HepG2 (cell line): ENCODE results near the gene NGDN. TPM values are rescaled to one million over a fixed set of nuclear protein-coding genes. Genes with fewer than 3 reads are reported as not detected.

Experiments used
- AHR ChIP-seq: IDR thresholded peaks from 2 replicates; pipeline ENCODE4 v1.6.1; 2018; ENCODE audit warnings: missing genetic modification reagents, missing compliant biosample characterization
- AKAP8 ChIP-seq: sonication (generic); formaldehyde crosslinking; IDR thresholded peaks from 2 replicates; pipeline ENCODE4 v1.5.1; 2020; ENCODE audit warnings: mild to moderate bottlenecking, missing genetic modification reagents
- ARHGAP35 ChIP-seq: sonication (generic); formaldehyde crosslinking; IDR thresholded peaks from 2 replicates; pipeline ENCODE4 v1.9.0; 2022; ENCODE audit warnings: mild to moderate bottlenecking, inconsistent platforms, moderate library complexity, missing genetic modification reagents, borderline replicate concordance
- ESRRA ChIP-seq: sonication (generic); formaldehyde crosslinking; IDR thresholded peaks from 2 replicates; pipeline ENCODE4 v1.5.1; 2020; ENCODE audit warnings: mild to moderate bottlenecking, low read depth, missing genetic modification reagents
- ETV6 ChIP-seq: sonication (generic); formaldehyde crosslinking; conservative IDR thresholded peaks from 2 replicates; pipeline ENCODE4 v1.4.0; 2020; ENCODE audit warnings: missing genetic modification reagents
- HDAC6 ChIP-seq: fragments of 200-600 bp; sonication (generic); IDR thresholded peaks from 2 replicates; pipeline ENCODE4 v1.7.0; 2017; ENCODE audit warnings: mild to moderate bottlenecking, antibody characterized with exemption, low read length, low read depth
- KLF6 ChIP-seq: IDR thresholded peaks from 2 replicates; pipeline ENCODE4 v1.8.0; 2016; ENCODE audit warnings: missing biosample characterization, missing genetic modification reagents
- KLF9 ChIP-seq: IDR thresholded peaks from 2 replicates; pipeline ENCODE4 v1.6.1; 2016; ENCODE audit warnings: low read depth
- KMT2B ChIP-seq: IDR thresholded peaks from 2 replicates; pipeline ENCODE4 v1.6.1; 2016; ENCODE audit warnings: missing genetic modification reagents, missing compliant biosample characterization
- MIER3 ChIP-seq: IDR thresholded peaks from 2 replicates; pipeline ENCODE4 v1.6.1; 2016; ENCODE audit warnings: missing compliant biosample characterization, borderline replicate concordance
- ZBTB1 ChIP-seq: sonication (generic); formaldehyde crosslinking; IDR thresholded peaks from 2 replicates; pipeline ENCODE4 v1.4.0; 2020; ENCODE audit warnings: missing genetic modification reagents, borderline replicate concordance
- ZNF17 ChIP-seq: sonication (generic); formaldehyde crosslinking; IDR thresholded peaks from 2 replicates; pipeline ENCODE4 v1.5.0; 2020; ENCODE audit warnings: mild to moderate bottlenecking, missing genetic modification reagents
- ZNF235 ChIP-seq: sonication (generic); formaldehyde crosslinking; IDR thresholded peaks from 2 replicates; pipeline ENCODE4 v1.8.1; 2023; ENCODE audit warnings: mild to moderate bottlenecking, missing genetic modification reagents, borderline replicate concordance
- ZNF496 ChIP-seq: sonication (generic); formaldehyde crosslinking; IDR thresholded peaks from 2 replicates; pipeline ENCODE4 v1.8.1; 2023; ENCODE audit warnings: mild to moderate bottlenecking, moderate library complexity, missing genetic modification reagents; ENCODE audit not compliant: insufficient replicate concordance
- ZNF530 ChIP-seq: sonication (generic); formaldehyde crosslinking; IDR thresholded peaks from 2 replicates; pipeline ENCODE4 v1.5.0; 2020; ENCODE audit warnings: low read depth, mild to moderate bottlenecking, missing genetic modification reagents
- ZNF746 ChIP-seq: sonication (generic); formaldehyde crosslinking; IDR thresholded peaks from 2 replicates; pipeline ENCODE4 v1.8.0; 2022; ENCODE audit warnings: mild to moderate bottlenecking, missing genetic modification reagents
- ZNF878 ChIP-seq: sonication (generic); formaldehyde crosslinking; IDR thresholded peaks from 2 replicates; pipeline ENCODE4 v1.8.1; 2023; ENCODE audit warnings: mild to moderate bottlenecking, missing genetic modification reagents, moderate library complexity
- polyA plus RNA-seq, 8 experiments: library from polyadenylated mRNA; depleted of rRNA in 3 of 8; stranded (reverse) in 7 of 8; unstranded in 1 of 8; fragments of >200 nt; fragmentation: Illumina TruSeq in 4 of 8; extraction: Trizol in 4 of 8; gene quantifications; 2 replicates each; pipeline versions ENCODE4 v1.2.1 to v1.2.3, GENCODE V29; 2011 to 2016; ENCODE audit warnings: low read depth in 4 of 8, missing spikeins in 1 of 8, mixed read lengths in 1 of 8; ENCODE audit not compliant: insufficient read depth in 1 of 8
- total RNA-seq, 5 experiments: library from RNA; depleted of rRNA; stranded (reverse); fragments of >200 nt; fragmentation: Illumina TruSeq; extraction: Trizol; gene quantifications; 2 replicates each; pipeline ENCODE4 v1.2.3, GENCODE V29; 2016; ENCODE audit warnings: low read depth in 1 of 5
- TF ChIP-seq, protein P1 (sequence below): IDR thresholded peaks from 2 replicates; pipeline ENCODE4 v1.4.0; 2020; ENCODE audit warnings: mild to moderate bottlenecking, missing genetic modification reagents
- TF ChIP-seq, protein P2 (sequence below): IDR thresholded peaks from 2 replicates; pipeline ENCODE4 v1.6.1; 2016; ENCODE audit warnings: mild to moderate bottlenecking
- TF ChIP-seq, protein P3 (sequence below): sonication (generic); formaldehyde crosslinking; IDR thresholded peaks from 2 replicates; pipeline ENCODE4 v1.4.0; 2020; ENCODE audit warnings: mild to moderate bottlenecking, low read depth, missing genetic modification reagents
- TF ChIP-seq, protein P4 (sequence below): sonication (generic); formaldehyde crosslinking; IDR thresholded peaks from 2 replicates; pipeline ENCODE4 v1.8.1; 2023; ENCODE audit warnings: mild to moderate bottlenecking, inconsistent platforms, moderate library complexity, missing genetic modification reagents, borderline replicate concordance

Gene NGDN
- total and polyA plus RNA-seq, 2 of the 13 experiments (the other 11 are each of a cell fraction or from before 2014, with no cell fraction given): 154 to 216 TPM

DNA sequence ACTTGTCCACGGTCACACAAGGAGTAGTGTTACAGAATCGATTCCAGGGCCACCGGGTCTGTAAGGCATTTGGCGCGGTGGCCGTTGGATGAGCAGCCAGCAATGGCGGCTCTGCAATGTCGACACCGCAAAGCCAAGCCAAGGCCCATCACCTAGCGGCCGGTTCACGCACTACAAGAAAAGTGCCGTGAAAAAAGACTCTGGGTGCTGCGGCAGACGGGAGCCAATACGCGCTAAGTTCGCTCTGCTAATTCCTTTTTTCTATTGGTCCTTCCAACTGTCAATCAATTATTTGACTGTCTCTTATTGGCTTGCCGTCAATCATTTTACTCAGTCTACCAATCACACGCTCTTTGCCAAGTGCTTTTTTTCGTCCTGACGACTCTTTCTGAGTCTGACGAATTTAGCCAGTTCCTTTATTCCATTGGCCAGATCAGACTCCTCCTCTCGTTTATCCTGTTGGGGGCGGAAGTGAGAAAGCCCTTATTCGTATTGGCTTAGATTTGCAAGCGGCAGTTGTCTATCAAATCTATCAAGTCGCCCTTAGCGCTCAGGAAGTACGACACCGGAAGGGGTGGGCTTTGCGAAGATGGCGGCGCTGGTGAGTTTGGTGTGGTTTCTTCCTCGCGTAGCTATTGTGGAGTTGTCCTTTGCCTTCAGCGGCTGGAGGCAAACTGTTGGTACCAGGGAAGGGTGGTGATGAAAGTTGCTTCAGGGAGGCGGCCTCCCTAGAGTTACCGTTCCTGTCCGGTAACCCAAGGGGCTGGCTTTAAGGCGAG is at the start of gene NGDN (continued):
- no peak for TF ChIP-seq ZNF496 (CRISPR knock-in tag)
- peak; percentile 86; the same call in 1 of the 2 replicates for TF ChIP-seq KLF6 (CRISPR knock-in tag)
- TF ChIP-seq ZNF746 (CRISPR knock-in tag): 0 out of 2 replicates have a peak, but pooled peaks have one; percentile 76
- peak; percentile 66; the same call in 1 of the 2 replicates for TF ChIP-seq KLF9 (CRISPR knock-in tag)
- TF ChIP-seq, protein P1, sequence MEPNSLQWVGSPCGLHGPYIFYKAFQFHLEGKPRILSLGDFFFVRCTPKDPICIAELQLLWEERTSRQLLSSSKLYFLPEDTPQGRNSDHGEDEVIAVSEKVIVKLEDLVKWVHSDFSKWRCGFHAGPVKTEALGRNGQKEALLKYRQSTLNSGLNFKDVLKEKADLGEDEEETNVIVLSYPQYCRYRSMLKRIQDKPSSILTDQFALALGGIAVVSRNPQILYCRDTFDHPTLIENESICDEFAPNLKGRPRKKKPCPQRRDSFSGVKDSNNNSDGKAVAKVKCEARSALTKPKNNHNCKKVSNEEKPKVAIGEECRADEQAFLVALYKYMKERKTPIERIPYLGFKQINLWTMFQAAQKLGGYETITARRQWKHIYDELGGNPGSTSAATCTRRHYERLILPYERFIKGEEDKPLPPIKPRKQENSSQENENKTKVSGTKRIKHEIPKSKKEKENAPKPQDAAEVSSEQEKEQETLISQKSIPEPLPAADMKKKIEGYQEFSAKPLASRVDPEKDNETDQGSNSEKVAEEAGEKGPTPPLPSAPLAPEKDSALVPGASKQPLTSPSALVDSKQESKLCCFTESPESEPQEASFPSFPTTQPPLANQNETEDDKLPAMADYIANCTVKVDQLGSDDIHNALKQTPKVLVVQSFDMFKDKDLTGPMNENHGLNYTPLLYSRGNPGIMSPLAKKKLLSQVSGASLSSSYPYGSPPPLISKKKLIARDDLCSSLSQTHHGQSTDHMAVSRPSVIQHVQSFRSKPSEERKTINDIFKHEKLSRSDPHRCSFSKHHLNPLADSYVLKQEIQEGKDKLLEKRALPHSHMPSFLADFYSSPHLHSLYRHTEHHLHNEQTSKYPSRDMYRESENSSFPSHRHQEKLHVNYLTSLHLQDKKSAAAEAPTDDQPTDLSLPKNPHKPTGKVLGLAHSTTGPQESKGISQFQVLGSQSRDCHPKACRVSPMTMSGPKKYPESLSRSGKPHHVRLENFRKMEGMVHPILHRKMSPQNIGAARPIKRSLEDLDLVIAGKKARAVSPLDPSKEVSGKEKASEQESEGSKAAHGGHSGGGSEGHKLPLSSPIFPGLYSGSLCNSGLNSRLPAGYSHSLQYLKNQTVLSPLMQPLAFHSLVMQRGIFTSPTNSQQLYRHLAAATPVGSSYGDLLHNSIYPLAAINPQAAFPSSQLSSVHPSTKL (CRISPR knock-in tag): peak; percentile 73
- TF ChIP-seq, protein P2, sequence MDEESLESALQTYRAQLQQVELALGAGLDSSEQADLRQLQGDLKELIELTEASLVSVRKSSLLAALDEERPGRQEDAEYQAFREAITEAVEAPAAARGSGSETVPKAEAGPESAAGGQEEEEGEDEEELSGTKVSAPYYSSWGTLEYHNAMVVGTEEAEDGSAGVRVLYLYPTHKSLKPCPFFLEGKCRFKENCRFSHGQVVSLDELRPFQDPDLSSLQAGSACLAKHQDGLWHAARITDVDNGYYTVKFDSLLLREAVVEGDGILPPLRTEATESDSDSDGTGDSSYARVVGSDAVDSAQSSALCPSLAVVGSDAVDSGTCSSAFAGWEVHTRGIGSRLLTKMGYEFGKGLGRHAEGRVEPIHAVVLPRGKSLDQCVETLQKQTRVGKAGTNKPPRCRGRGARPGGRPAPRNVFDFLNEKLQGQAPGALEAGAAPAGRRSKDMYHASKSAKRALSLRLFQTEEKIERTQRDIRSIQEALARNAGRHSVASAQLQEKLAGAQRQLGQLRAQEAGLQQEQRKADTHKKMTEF (CRISPR knock-in tag): peak; percentile 84
- TF ChIP-seq, protein P3, sequence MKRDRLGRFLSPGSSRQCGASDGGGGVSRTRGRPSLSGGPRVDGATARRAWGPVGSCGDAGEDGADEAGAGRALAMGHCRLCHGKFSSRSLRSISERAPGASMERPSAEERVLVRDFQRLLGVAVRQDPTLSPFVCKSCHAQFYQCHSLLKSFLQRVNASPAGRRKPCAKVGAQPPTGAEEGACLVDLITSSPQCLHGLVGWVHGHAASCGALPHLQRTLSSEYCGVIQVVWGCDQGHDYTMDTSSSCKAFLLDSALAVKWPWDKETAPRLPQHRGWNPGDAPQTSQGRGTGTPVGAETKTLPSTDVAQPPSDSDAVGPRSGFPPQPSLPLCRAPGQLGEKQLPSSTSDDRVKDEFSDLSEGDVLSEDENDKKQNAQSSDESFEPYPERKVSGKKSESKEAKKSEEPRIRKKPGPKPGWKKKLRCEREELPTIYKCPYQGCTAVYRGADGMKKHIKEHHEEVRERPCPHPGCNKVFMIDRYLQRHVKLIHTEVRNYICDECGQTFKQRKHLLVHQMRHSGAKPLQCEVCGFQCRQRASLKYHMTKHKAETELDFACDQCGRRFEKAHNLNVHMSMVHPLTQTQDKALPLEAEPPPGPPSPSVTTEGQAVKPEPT: no peak
- no peak for TF ChIP-seq ZNF17
- peak; percentile 77; the same call in 1 of the 2 replicates for TF ChIP-seq ARHGAP35
- peak; percentile 96; the same call in 1 of the 2 replicates for TF ChIP-seq ZNF235 (CRISPR knock-in tag)
- TF ChIP-seq ZNF530: 0 out of 2 replicates have a peak, but pooled peaks have one; percentile 62
- no peak for TF ChIP-seq HDAC6
- TF ChIP-seq ZNF878 (CRISPR knock-in tag): no peak
- TF ChIP-seq, protein P4, sequence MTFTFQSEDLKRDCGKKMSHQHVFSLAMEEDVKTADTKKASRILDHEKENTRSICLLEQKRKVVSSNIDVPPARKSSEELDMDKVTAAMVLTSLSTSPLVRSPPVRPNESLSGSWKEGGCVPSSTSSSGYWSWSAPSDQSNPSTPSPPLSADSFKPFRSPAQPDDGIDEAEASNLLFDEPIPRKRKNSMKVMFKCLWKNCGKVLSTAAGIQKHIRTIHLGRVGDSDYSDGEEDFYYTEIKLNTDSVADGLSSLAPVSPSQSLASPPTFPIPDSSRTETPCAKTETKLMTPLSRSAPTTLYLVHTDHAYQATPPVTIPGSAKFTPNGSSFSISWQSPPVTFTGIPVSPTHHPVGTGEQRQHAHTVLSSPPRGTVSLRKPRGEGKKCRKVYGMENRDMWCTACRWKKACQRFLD (CRISPR knock-in tag): peak; percentile 95
- peak; percentile 92 for TF ChIP-seq ETV6 (CRISPR knock-in tag)
- TF ChIP-seq ZBTB1: no peak; the same call in 1 of the 2 replicates
- TF ChIP-seq AHR (CRISPR knock-in tag): peak; percentile 94; the same call in 1 of the 2 replicates
- peak; percentile 89 for TF ChIP-seq MIER3 (CRISPR knock-in tag)
- TF ChIP-seq AKAP8 (CRISPR knock-in tag): peak; percentile 66; the same call in 1 of the 2 replicates
- TF ChIP-seq KMT2B (CRISPR knock-in tag): peak; percentile 96
- peak; percentile 66; the same call in 1 of the 2 replicates for TF ChIP-seq ESRRA
